Measurements from ENCODE around the gene CYTIP.

The CYTIP gene

DNA sequence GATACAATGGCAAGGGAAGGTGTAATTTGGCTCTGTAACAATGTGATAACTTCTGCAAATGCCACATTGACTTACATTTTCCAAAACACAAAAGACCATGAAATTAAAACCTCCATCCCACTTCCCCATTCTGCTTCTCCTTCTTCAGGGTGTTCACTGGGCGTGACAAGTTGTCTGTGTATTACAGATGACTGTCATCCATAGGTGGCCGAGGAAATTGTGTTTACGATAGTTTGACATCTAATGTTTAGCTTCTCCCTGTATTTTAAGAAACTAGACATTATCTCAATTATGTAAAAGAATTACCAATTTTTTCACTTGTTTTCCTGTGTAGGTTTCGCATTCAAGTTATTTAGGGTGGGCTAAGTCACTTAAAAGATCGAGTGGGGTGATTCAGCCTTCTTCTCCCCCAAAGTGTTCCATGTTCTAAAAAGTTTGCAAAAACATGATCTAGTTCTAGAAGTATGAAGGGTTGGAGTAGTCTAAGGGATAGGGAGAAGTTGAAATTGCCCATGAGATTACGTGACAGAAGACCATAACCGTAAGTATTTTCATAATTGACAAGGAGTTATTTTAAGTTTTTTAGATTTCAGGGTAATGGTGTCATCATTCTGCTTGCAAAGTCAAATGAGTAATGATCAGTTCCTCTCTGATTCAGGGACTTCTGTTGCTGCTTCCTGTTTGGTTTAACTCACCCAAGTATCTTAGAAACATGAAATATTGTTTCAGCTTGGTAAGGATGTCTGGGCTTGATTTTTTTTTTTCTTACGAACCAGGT is 25.2 kb upstream of the CYTIP start:
- Histone ChIP-seq H2BK5ac (ENCODE audit: low read depth, low read length, poor library complexity, severe bottlenecking) (peak overlapping the region; percentile 90), H3K27me3 (ENCODE audit: control insufficient read depth in 1 of 2, insufficient read depth in 1 of 2, low read length in 2 of 2) (no peaks in the 10 kb centered on the region), H4K8ac (ENCODE audit: low read length) (no peak overlapping the region), H2AFZ (ENCODE audit: low read depth, low read length) (no peak overlapping the region), H3K4me1 (ENCODE audit: control insufficient read depth, insufficient read depth, low read depth, low read length) (no peaks in the 10 kb centered on the region), H3K4me2 (ENCODE audit: low read length, poor library complexity, severe bottlenecking) (no peak overlapping the region), H2BK120ac (ENCODE audit: low read depth, low read length) (no peak overlapping the region), H2BK12ac (ENCODE audit: low read length in 2 of 2) (no peak overlapping the region), H3K18ac (ENCODE audit: low read depth in 1 of 2, low read length in 2 of 2) (no peak overlapping the region), H2BK15ac (ENCODE audit: low read depth, poor library complexity, severe bottlenecking) (no peak overlapping the region), H3K27ac (ENCODE audit: low read length, poor library complexity, severe bottlenecking) (peak overlapping the region; percentile 66), H3K9ac (ENCODE audit: low read length) (peak overlapping the region; percentile 69), H4K91ac (ENCODE audit: low read length) (no peak overlapping the region), H3K9me3 (ENCODE audit: control insufficient read depth, low read length) (no peaks in the 10 kb centered on the region), H3K4ac (ENCODE audit: low read depth in 1 of 2, low read length in 2 of 2) (no peak overlapping the region), H3K36me3 (ENCODE audit: control insufficient read depth in 1 of 2, insufficient read depth in 2 of 2, low read depth in 1 of 2, low read length in 2 of 2) (no peaks in the 10 kb centered on the region), H3K14ac (ENCODE audit: low read length in 2 of 2) (no peak overlapping the region), H3K4me3 (ENCODE audit: insufficient read depth in 1 of 2, low read depth in 1 of 2, low read length in 2 of 2) (no peak overlapping the region), H3K23ac (ENCODE audit: low read length in 2 of 2) (no peak overlapping the region), H3K79me1 (replicated peaks; ENCODE audit: low read length, poor library complexity, severe bottlenecking) (no peaks in the 10 kb centered on the region), H2AK5ac (ENCODE audit: low read length, severe bottlenecking) (no peak overlapping the region)
- DNase-seq: peak; percentile 78
- WGBS: 0% methylated on average over 4 of the region's 8 CpGs

DNA sequence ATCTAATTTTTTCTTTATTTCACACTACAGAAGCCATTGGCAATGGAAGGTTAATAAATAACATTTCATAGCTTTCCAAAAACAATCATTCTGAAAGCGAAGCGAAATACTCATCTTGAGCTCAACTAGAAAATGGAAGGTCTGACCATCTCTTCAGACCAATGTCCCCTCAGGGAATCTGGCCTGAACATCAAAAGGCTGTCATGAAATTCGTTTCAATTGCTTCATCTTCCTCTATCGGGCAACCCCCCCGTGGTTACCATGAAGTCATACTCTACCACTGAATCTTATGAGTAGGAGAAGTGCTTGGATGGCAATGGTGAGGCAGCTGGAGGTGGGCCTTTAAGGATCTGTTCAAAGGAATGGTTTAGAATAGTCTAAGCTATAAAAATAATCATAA is 22.9 kb upstream of the CYTIP start:
- Histone ChIP-seq H4K91ac (ENCODE audit: low read length) (no peak overlapping the region), H2BK12ac (ENCODE audit: low read length in 2 of 2) (peak overlapping the region in 1 of 2 experiments; percentile 34), H3K27me3 (ENCODE audit: control insufficient read depth in 1 of 2, insufficient read depth in 1 of 2, low read length in 2 of 2) (no peaks in the 10 kb centered on the region), H2AK5ac (ENCODE audit: low read length, severe bottlenecking) (no peak overlapping the region), H3K9me3 (ENCODE audit: control insufficient read depth, low read length) (no peaks in the 10 kb centered on the region), H3K23ac (ENCODE audit: low read length in 2 of 2) (no peak overlapping the region), H3K4ac (ENCODE audit: low read depth in 1 of 2, low read length in 2 of 2) (no peak overlapping the region), H3K14ac (ENCODE audit: low read length in 2 of 2) (no peak overlapping the region), H3K27ac (ENCODE audit: low read length, poor library complexity, severe bottlenecking) (no peak overlapping the region), H3K18ac (ENCODE audit: low read depth in 1 of 2, low read length in 2 of 2) (no peak overlapping the region), H2AFZ (ENCODE audit: low read depth, low read length) (no peak overlapping the region), H3K4me1 (ENCODE audit: control insufficient read depth, insufficient read depth, low read depth, low read length) (no peaks in the 10 kb centered on the region), H3K79me1 (replicated peaks; ENCODE audit: low read length, poor library complexity, severe bottlenecking) (no peaks in the 10 kb centered on the region), H4K8ac (ENCODE audit: low read length) (no peak overlapping the region), H3K4me2 (ENCODE audit: low read length, poor library complexity, severe bottlenecking) (no peak overlapping the region), H3K9ac (ENCODE audit: low read length) (no peak overlapping the region), H2BK15ac (ENCODE audit: low read depth, poor library complexity, severe bottlenecking) (no peak overlapping the region), H3K4me3 (ENCODE audit: insufficient read depth in 1 of 2, low read depth in 1 of 2, low read length in 2 of 2) (no peak overlapping the region), H2BK120ac (ENCODE audit: low read depth, low read length) (no peak overlapping the region), H3K36me3 (ENCODE audit: control insufficient read depth in 1 of 2, insufficient read depth in 2 of 2, low read depth in 1 of 2, low read length in 2 of 2) (no peaks in the 10 kb centered on the region), H2BK5ac (ENCODE audit: low read depth, low read length, poor library complexity, severe bottlenecking) (no peak overlapping the region)
- DNase-seq: no peak
- 92% methylated on average over 2 of the region's 5 CpGs for WGBS

DNA sequence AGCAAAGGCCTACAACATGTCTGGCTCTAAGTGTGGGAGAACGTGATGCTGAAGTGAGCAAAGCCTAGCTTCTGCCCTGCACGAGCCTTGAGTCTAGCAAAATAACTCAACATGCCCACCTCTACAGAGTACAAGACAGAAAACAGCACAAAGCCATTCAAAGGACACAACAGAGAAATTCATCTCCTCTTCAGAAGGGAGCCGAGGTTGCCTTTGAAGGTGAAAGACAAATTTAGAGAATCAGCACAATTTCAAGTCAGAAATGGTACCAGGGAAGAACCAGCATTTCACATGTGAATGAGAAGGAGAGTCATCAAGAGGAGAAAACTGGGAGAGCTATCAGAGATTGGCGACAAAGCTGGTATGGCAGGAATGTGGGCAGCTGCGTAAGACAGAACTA is 21.7 kb upstream of the CYTIP start:
- 89% methylated on average over 5 of the region's 5 CpGs for WGBS

DNA sequence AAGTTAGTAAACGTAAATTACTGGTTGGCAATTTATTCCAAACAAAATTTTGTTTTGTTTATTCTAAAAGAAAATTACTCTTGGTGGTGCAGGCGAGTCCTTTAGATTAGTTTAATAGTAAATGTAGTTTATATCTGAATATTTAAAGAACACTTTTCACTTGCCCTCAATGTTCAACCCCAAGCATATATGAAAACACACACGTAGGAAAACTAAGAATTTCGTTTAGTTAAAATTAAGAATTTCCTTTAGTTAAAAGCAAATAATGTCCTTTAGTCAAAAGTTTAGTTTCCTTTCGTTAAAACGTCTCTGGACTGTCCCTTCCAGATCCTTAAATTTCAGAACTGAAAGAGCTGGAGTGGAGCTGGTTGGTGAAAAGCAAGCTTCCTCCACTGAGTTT is 19.1 kb upstream of the CYTIP start:
- H3K79me1 ChIP-seq (replicated peaks; ENCODE audit: low read length, poor library complexity, severe bottlenecking): no peaks in the 10 kb centered on the region
- no peak overlapping the region for H2BK5ac ChIP-seq (ENCODE audit: low read depth, low read length, poor library complexity, severe bottlenecking)
- H3K4ac ChIP-seq (ENCODE audit: low read depth in 1 of 2, low read length in 2 of 2): no peak overlapping the region
- H3K4me3 ChIP-seq (ENCODE audit: insufficient read depth in 1 of 2, low read depth in 1 of 2, low read length in 2 of 2): no peak overlapping the region
- no peak overlapping the region for H2AFZ ChIP-seq (ENCODE audit: low read depth, low read length)
- 96% methylated on average over 2 of the region's 6 CpGs for WGBS
- no peak overlapping the region for H3K9ac ChIP-seq (ENCODE audit: low read length)
- H3K4me1 ChIP-seq (ENCODE audit: control insufficient read depth, insufficient read depth, low read depth, low read length): peaks cover 1% of the 10 kb centered on the region
- no peaks in the 10 kb centered on the region for H3K27me3 ChIP-seq (ENCODE audit: control insufficient read depth in 1 of 2, insufficient read depth in 1 of 2, low read length in 2 of 2)
- H3K4me2 ChIP-seq (ENCODE audit: low read length, poor library complexity, severe bottlenecking): no peak overlapping the region
- H2AK5ac ChIP-seq (ENCODE audit: low read length, severe bottlenecking): no peak overlapping the region
- DNase-seq: no peak
- no peak overlapping the region for H2BK15ac ChIP-seq (ENCODE audit: low read depth, poor library complexity, severe bottlenecking)
- H3K14ac ChIP-seq (ENCODE audit: low read length in 2 of 2): no peak overlapping the region
- no peak overlapping the region for H3K23ac ChIP-seq (ENCODE audit: low read length in 2 of 2)
- H3K18ac ChIP-seq (ENCODE audit: low read depth in 1 of 2, low read length in 2 of 2): no peak overlapping the region
- no peak overlapping the region for H4K91ac ChIP-seq (ENCODE audit: low read length)
- H2BK120ac ChIP-seq (ENCODE audit: low read depth, low read length): no peak overlapping the region
- no peaks in the 10 kb centered on the region for H3K9me3 ChIP-seq (ENCODE audit: control insufficient read depth, low read length)
- H3K27ac ChIP-seq (ENCODE audit: low read length, poor library complexity, severe bottlenecking): no peak overlapping the region
- no peak overlapping the region for H2BK12ac ChIP-seq (ENCODE audit: low read length in 2 of 2)
- no peaks in the 10 kb centered on the region for H3K36me3 ChIP-seq (ENCODE audit: control insufficient read depth in 1 of 2, insufficient read depth in 2 of 2, low read depth in 1 of 2, low read length in 2 of 2)
- no peak overlapping the region for H4K8ac ChIP-seq (ENCODE audit: low read length)

More for the DNA sequence above, 21.7 kb upstream of the CYTIP start:
- no peaks in the 10 kb centered on the region for H3K9me3 ChIP-seq (ENCODE audit: control insufficient read depth, low read length)
- H4K91ac ChIP-seq (ENCODE audit: low read length): no peak overlapping the region
- no peak overlapping the region for H2BK12ac ChIP-seq (ENCODE audit: low read length in 2 of 2)
- no peak overlapping the region for H2BK120ac ChIP-seq (ENCODE audit: low read depth, low read length)
- peaks cover 1% of the 10 kb centered on the region for H3K4me1 ChIP-seq (ENCODE audit: control insufficient read depth, insufficient read depth, low read depth, low read length)
- no peak overlapping the region for H2AFZ ChIP-seq (ENCODE audit: low read depth, low read length)
- no peak for DNase-seq
- H3K4me2 ChIP-seq (ENCODE audit: low read length, poor library complexity, severe bottlenecking): no peak overlapping the region
- no peak overlapping the region for H3K18ac ChIP-seq (ENCODE audit: low read depth in 1 of 2, low read length in 2 of 2)
- no peak overlapping the region for H3K9ac ChIP-seq (ENCODE audit: low read length)
- no peak overlapping the region for H3K4ac ChIP-seq (ENCODE audit: low read depth in 1 of 2, low read length in 2 of 2)
- H3K4me3 ChIP-seq (ENCODE audit: insufficient read depth in 1 of 2, low read depth in 1 of 2, low read length in 2 of 2): no peak overlapping the region
- no peaks in the 10 kb centered on the region for H3K36me3 ChIP-seq (ENCODE audit: control insufficient read depth in 1 of 2, insufficient read depth in 2 of 2, low read depth in 1 of 2, low read length in 2 of 2)
- no peak overlapping the region for H3K27ac ChIP-seq (ENCODE audit: low read length, poor library complexity, severe bottlenecking)
- H3K79me1 ChIP-seq (replicated peaks; ENCODE audit: low read length, poor library complexity, severe bottlenecking): no peaks in the 10 kb centered on the region
- H3K23ac ChIP-seq (ENCODE audit: low read length in 2 of 2): no peak overlapping the region
- no peak overlapping the region for H4K8ac ChIP-seq (ENCODE audit: low read length)
- H2AK5ac ChIP-seq (ENCODE audit: low read length, severe bottlenecking): no peak overlapping the region
- no peak overlapping the region for H2BK15ac ChIP-seq (ENCODE audit: low read depth, poor library complexity, severe bottlenecking)
- no peak overlapping the region for H3K14ac ChIP-seq (ENCODE audit: low read length in 2 of 2)
- no peak overlapping the region for H2BK5ac ChIP-seq (ENCODE audit: low read depth, low read length, poor library complexity, severe bottlenecking)
- H3K27me3 ChIP-seq (ENCODE audit: control insufficient read depth in 1 of 2, insufficient read depth in 1 of 2, low read length in 2 of 2): no peaks in the 10 kb centered on the region

All from mesenchymal stem cell (in vitro differentiated cells and primary cell).